CD4-positive, alpha-beta T cell treated with Interleukin-15 for 4 hours (primary cell): ENCODE measurements around the gene NKAIN4.

Experiments used
- DNase-seq: peaks from one replicate; pipeline ENCODE4 v3.0.0-alpha.2; 2020; ENCODE audit warnings: low spot score

Gene NKAIN4

DNA sequence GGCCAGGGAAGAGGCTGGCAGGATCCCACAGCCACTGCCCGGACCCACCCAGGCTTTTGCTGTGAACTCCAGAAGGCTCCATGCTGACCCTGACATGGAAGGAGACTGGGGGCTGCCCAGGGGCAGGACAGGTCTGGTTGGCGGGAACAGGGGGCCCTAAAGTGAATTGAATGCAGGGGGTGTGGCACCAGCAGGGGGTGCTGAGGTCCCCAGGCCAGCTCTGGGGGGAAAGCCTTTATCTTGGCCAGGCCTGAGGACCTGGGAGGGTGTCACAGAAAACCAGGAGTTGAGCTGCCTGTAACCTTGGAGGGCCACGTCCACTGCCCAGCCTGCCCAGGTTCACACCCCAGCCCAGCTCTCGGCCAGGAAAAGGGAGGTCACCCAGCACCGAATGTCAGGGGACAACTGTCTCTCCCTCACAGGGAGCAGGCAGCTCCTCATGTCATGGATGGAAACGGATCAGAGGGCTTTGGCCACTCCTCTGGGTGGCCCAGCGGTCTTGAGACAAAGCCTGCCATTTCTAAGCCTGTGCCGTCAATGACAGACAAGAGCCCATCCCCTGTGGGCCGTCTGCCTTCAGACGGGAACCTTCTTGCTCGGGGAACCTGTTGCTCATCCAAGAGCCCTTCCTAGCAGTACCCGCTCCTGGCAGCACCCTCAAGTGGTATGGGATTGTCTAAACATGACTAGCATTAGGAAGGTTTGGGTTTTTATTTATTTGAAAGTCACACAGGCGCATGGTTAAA, 35.4 kb downstream of the NKAIN4 start:
- no peak for DNase-seq

DNA sequence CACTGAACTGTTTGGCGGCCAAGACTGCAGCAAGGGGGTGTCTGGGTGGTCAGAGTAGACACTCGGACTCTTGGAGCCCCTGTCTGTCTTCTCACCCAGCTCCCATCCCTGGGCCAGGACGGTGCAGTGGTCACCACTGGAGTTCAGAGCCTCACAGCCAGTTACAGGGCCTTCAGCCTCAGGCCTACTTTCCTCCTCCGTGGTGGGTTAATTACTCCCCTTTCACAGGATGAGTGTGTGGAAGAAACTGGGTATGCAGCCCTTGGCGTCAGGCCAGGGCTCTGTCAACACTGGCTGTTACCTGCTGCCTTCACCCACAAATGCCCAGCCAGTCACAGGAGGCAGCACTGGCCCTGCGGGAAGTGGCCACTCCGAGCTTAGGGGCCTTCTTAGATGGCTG, 36.6 kb downstream of the NKAIN4 start:
- DNase-seq, result no peak

DNA sequence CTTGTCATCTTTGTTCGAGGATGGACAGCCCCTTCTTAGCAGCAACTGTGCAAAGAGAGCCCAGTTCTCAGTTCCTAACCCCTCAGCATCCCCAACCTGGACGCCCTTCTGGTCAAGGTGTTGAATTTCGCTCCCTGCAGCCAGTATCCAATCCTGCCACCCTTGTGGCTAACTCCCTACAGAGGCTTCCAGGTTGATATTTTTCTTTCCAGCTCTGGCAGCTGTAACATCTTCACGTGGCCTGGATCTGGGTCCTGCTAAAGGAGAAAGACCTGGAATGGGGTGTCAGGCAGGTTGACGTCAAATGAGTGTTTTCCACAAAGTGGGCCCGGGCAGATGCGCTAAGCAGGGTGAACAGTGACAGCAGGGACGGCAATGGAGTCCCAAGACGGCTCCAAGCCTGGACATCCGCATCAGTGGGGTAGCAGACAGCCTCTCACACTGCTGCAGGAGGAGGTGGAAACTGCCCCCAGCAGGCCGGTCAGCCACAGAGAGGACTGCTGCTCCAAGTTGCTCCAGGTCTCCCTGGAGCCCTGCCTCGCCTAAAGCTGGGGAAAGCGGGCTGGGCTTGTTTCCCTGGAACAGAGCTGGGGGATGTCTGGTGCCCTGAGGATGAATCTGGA, 37.3 kb downstream of the NKAIN4 start:
- DNase-seq, result no peak

DNA sequence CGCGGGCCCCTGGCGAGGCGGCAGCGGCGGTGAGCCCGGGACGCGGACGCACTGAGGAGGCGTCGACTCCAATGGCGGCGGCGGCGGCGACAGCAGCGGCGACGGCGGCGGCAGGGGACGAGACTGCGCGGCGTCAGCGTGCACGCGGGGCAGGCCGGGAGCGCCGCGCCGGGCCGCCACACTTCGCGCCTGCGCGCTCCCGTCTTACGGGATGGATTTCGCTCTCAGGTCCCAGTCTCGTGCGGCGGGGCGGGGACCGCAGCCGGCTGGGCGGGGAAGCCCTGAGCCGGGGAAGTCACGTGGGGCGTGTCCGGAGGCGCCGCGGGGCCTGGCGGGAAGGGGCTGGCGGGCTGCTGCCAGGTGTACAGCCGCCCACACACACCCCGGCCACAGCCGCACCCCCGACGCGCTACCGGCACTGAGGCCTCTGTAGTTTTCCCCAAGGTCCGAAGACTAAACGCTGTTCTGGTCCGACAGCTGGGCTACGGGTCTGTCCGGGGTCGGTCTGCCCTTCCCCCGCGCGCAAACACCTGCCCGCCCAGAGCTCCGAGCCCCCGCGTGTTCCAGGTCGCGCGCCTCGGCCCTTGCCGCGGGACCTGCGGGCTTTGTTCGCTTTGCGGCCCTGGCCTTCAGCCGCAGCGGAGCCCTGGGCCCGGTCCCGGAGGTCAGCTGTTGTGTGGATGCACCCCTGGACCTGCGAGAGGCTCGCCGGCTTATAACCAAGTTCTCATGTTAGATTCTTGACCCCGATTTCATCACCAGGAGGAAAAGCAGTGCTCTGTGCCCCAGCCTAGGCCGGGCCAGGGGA, 38.0 kb downstream of the NKAIN4 start, which contains the start of gene YTHDF1:
TSS of gene YTHDF1 (minus strand) at position 91 of the 808 bp plus-strand sequence. CDS start 239 bp downstream, outside the sequence.
- peak; percentile 95 for DNase-seq

DNA sequence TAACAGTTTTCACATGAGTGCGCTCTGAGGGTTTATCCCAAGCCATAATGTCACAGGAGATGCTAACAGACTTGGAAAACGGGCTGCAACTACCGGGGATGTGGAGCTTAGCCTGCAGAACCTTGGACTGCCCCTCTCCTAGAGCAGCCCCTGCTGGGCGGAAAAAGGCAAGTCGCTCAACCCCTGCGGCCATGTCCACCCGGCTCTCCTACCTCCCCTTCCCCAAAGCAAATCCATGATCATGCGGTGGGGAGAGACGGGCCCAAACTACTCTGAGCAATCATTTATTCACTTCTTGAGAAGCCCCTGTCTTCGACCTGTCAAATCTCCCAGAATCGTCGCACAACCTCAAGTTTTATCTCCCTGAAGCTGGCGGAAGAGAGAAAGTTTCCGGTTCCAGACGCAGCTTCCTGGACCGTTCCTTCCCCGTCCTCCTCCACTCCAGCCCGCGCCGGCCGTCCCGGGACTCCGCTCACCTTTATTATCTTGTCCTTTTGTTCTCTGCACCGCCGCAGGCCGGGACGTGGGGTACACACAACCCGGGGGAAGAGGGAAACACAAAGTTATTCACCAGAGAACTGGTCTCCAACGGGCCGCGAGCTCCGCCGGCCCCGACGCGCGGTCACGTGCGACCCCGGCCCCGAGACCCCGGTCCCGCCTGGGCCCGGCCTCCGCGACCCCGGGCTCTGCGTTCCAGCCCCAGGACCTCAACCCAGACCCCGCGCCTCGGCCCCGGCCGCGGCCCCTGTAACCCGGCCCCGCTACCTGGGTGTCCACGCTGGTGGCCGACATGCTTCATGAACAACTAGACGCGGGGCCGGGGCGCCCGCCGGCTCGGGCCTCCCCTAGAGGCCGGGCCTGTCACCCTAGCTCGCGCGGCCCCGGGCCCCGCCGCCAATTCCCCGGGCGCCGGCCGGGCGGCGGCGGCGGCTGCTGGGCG, 38.9 kb downstream of the NKAIN4 start:
- no peak for DNase-seq

DNA sequence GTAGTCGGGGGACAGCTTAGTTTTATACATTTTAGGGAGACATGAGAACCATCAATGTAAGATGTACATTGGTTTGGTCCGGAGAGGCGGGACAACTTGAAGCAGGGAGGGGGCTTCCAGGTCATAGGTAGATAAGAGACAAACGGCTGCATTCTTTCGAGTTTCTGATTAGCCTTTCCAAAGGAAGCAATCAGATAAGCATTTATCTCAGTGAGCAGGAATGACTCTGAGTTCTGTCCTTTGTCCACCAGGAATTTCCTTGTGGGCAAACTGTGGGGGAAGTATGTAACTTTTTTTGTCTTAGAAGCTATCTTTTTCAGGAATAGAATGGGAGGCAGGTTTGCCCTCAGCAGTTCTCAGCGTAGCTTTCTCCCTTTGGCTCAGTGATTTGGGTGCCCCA, 39.7 kb downstream of the NKAIN4 start:
- no peak for DNase-seq

DNA sequence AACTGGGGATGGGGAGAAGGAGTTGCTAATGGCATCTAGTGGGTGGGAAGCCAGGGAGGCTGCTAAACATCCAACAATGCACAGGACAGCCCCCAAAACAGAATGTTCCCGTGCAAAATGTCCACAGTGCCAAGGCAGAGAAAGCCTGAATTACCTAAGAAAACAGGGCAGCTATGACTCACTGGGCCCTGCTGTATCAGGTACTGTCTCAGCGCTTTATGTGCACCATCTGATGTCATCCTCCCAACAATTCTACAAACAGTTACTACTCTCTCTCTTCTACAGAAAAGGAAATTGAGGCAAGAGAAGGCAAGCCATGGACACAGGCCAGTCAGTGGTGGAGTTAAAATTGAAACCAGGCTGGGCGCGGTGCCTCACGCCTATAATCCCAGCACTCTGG, 41.5 kb downstream of the NKAIN4 start:
- no peak for DNase-seq

DNA sequence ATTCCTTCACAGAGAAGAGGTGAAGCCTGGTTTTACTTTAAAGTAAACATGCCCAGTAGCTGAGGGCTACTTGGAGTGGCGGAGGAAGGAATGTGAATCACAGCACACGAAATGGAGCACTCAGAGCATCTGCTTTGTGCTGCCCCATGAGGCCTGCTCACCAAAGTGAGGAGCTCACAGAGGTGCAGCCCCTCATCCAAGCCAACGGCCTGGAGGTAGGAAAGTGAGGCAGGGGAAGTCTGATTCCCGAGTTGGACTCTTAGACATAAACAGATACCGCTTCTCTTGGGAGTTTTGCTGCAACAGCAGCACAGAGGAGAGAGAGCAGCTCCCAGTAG, 41.9 kb downstream of the NKAIN4 start:
- no peak for DNase-seq

DNA sequence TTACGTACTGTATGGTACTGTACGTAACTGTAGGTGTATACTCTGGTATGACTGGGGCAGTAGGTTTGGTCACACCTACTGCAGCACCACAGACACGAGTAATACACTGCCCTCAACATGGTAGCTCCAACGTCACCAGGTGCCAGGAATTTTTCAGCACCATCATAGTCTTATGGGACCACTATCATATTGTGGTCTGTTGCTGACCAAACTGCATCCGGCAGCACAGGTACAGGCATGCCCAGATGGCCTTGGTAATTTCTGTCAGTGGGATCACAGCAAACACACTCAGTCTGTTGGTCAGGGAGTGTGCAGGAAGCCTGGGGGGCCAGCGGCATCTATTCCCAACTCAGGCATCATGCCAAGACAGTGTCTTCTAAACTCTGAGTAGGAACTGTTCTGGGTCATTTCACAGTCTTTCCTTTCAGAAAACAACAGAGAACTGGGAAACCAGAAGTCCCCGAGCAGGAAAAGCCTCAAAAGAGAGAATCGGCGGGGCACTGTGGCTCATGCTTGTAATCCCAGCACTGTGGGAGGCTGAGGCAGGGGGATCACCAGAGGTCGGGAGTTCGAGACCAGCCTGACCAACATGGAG, 44.2 kb downstream of the NKAIN4 start:
- DNase-seq, result no peak

DNA sequence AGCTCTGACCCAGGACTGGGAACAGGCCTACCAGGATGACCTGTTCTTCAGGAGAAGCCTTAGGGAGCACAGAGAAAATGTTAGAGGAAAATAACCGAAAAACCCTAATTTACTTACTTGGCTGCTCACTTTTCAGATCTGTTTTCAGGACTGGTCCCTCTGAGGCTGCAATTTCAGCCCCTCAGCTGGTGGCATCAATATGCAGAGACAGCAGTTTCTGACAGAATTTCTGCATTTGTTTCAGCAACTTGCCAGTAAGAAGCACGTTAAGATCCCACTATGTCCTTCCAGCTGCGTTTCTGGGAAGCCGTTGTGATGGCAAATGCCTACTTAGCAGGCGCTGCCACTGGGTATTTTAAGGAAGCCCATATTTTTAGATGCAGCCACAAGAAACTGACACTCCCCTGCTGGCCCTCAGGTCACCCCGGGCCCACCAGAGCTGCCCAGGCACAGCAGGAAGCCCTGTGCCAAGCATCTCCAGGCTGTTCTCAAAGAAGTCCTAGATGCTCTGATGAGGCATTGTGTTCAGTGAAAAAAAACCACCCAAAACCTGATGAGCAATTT, 45.8 kb downstream of the NKAIN4 start:
- DNase-seq, result no peak

DNA sequence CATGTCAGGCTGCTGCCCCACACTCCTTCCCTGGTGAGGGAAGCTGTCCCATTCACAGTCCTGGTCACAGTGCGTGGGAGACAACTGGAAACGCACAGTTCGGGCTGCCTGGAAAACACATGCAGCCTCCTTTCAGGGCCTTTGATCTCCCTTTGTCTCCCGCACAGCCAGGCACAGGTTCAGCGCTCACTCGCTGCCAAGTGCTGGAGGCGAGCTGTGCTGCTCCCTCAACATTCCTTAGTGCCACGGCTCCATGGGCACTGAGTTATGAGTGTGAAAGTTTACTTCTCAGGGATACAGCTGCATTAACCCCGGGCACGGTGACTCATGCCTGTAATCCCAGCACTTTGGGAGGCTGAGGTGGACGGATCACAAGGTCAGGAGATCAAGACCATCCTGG, 47.4 kb downstream of the NKAIN4 start:
- no peak for DNase-seq

DNA sequence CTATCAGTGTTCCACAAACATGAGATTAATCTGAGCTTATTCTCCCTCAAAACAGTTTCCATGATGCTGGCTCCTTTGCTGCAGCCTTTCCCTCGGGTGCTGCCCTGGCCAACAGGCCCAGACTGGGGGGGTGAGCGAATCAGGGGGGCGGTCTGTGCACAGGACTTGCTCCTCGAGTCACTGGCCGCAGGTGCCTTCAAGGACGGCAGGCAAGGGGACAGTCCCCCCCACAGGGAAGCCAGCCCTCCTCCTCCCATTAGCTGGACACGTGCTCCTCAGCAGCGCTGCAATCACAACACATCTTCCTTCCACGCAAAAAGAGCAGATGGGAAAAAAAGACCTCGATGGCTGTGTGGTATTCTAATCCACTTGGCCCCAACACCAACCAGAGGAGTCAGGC, 48.4 kb downstream of the NKAIN4 start:
- DNase-seq, result no peak

DNA sequence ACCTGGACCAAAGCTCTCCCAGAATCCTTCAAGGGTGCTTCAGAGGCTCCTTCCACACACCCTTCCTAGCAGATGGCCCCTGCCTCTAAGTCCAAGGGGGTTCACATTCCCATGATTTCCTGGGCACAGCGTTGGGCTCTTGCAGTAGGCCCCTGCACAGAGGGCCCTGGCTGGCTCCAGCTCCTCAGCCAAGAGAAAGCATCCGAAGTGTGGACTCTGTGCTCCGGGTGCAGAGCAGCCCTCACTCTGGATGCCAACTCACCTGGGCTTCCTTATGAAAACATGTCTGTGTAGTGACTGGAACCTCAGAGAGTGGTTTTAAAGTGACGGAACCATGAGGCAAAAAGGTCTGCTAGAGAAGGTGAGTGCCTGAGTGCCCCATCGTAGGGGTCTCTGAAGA, 49.9 kb downstream of the NKAIN4 start:
- no peak for DNase-seq

DNA sequence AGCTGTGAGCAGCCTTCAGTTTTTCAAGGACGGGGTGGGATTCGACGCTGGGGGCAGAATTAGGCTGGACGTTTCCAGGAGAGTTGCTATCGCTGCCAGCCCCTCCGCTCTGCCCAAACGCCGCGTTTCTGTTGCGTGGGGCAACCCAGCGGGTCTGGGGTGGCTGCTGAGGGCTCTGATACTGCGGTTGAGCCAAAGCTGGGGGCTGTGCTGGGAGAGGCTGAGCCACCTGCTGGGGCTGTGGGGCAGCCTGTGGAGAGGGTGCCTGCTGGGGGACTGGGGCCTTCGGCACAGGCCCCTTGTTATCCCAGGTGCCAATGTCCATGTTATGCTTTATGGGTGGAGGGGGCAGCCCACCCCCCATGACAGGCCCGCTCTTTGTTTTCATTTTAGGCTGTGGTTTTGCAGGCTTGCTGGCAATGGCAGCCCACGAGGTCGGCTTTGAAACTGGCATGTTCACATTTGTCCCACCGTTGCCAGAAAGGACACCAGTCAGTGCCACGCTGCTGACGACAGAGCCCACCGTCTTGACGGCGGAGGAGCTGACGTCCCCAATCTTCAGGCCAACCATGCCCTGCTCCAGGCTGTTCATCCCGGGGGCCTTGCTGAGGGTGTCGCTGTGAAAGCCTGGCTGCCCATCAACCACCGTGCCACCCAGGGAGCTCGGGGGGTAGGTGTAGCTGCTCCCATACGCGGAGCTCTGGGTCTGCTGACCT, 51.3 kb downstream of the NKAIN4 start:
- no peak for DNase-seq

DNA sequence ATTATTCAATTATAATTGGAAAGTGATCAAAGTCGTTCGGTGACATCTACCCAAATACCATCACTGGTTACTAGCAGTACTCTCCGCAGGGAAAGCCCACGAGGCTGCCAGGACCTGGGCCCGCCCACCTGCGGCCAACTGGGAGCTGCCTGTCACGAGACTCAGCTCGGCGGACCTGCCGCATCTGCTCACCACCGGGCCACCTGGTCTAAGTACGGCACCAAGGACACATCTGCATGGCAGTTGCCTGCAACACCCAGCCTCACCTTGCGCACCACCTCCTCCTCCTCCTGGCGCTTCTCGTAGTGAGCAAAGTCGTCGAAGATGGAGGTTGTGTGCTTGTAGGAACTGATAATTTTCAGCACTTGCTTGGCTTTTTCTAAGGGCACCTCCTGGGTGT, 52.2 kb downstream of the NKAIN4 start:
- DNase-seq, result no peak

DNA sequence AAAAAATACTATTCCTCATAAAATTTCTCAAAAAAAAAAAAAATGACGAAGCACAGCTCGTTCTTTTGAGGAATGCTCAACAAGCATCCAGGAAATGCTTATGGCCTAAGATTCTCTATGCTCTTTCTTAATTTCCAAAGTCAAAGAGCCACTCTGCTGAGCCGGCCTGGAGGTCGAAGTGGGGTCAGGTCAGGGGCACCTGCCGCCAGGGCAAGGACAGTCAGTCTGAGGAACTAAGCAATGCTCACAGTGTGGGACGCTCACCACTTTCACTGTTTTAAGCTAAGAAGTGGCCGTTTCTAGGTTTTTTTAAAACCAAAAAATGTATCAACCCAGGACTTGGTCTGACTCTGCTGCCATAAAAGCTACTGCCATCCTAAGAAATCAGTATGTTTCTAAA, 55.7 kb downstream of the NKAIN4 start:
- no peak for DNase-seq

DNA sequence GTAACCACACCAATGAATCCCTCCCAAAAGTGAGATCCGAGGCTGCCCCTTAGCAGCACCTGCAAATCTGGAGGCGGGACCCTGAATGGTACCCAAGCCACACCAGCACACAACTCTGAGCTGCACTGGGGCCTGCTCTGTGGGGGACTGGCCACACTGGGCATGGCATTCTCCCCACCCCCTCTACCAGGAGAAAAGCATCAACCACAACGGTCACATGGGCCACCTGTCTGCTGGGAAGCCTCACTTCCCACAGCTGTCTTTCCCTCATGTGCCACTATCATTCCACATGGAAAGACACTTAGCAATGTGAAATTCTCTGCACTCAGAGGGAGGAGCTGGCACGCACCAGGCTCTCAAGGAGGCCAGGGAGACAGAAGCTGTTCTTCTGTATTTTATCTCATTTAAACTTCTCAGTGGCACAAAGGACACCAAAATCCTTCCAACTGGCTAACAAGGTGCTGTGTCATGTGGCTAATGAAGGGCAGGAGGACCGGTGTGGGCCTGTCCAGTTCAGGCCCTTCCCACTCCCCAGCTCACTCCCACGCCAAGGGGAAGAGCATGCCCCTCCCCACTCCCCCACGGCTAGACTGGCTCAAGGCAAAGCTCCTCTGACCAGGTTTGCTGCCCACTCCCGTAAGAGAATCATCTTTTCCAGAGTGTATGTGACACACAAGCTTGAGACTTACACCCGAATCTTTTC, 57.3 kb downstream of the NKAIN4 start:
- no peak for DNase-seq

DNA sequence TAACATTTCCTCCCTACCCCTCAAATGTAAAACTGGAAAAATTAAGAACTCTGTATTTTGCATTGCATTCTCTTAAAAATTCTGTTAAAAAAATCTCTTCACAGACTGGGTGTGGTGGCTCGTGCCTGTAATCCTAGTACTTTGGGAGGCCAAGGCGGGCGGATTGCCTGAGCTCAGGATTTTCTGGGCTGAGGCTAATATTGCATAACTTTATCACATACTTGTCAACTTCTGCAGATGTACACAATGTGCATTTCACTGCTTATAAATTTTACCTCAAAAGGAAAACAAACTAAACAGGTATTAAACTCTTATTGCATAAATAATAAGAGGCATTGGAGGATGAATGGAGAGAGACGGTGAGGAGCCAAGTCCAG, 59.5 kb downstream of the NKAIN4 start:
- DNase-seq, result no peak

DNA sequence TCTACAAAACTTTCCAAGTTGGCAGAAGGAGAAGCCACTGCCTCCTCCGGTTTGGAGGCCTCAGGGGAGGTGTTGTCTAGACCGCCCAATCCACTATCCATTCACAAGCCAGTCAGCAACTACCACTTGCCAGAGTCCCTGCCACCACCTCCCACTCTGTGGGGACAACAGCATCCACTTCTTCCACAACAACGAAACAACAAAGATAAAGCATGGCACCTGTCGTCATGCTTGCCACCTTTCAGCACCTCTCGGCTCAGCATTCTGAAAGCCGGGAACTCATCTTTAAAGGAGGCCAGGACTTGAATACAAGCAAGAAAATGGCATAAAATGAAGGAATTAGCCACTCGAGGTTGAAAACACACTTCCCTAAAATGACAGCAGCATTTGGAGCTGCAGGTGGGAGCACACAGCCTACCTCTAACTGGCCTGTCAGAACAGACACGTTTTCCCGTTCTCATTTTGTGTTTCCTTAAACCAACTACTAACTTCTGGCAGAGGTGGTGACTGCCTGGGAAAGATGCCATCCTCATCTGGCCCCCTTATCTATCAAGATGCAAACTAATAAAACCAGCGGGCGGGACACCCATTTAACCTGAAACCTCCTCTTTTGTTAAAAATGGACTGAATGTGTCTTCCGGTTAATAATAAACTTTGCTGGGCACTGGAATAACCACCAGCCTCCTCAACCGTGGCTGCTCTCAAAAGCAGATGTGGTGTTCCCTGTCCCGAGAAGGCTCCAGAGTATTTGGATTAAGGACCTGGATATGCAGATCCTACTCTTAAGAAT, 60.1 kb downstream of the NKAIN4 start:
- no peak for DNase-seq
